HEK293 (cell line): Measurements from ENCODE around the gene AKNA.

Source experiments
- CTCF ChIP-seq: fragments of 450-650 bp; formaldehyde crosslinking; IDR thresholded peaks from 2 replicates; pipeline ENCODE4 v1.5.1; 2016; ENCODE audit warnings: missing biosample characterization, missing genetic modification characterization
- KLF1 ChIP-seq: fragments of 450-650 bp; formaldehyde crosslinking; IDR thresholded peaks from 2 replicates; pipeline ENCODE4 v1.5.1; 2016; ENCODE audit warnings: missing biosample characterization, missing genetic modification characterization
- TCF7L2 ChIP-seq: IDR thresholded peaks from 2 replicates; pipeline ENCODE4 v1.6.1; 2011; ENCODE audit warnings: low read depth, mild to moderate bottlenecking, inconsistent platforms, low read length, moderate library complexity, borderline replicate concordance
- YY1 ChIP-seq: fragments of 450-650 bp; formaldehyde crosslinking; IDR thresholded peaks from 2 replicates; pipeline ENCODE4 v1.5.1; 2018; ENCODE audit warnings: missing biosample characterization, missing genetic modification characterization
- ZNF24 ChIP-seq: fragments of 450-650 bp; formaldehyde crosslinking; IDR thresholded peaks from 2 replicates; pipeline ENCODE4 v1.5.1; 2016; ENCODE audit warnings: missing biosample characterization, missing genetic modification characterization
- ZNF311 ChIP-seq: fragments of 450-650 bp; formaldehyde crosslinking; IDR thresholded peaks from 2 replicates; pipeline ENCODE4 v1.5.1; 2017; ENCODE audit warnings: missing biosample characterization, missing genetic modification characterization, borderline replicate concordance
- ZNF629 ChIP-seq: fragments of 450-650 bp; formaldehyde crosslinking; IDR thresholded peaks from 2 replicates; pipeline ENCODE4 v1.5.1; 2017; ENCODE audit warnings: missing biosample characterization, missing genetic modification characterization

- TF ChIP-seq ZNF24 (tag by site-specific recombination) (no peak), CTCF (tag by site-specific recombination) (no peak), KLF1 (no peak), TCF7L2 (no peak), ZNF311 (no peak), YY1 (tag by site-specific recombination) (no peak), ZNF629 (tag by site-specific recombination) (no peak)
These were observed 50.9 kb downstream of the AKNA start for GRCh38 chr9:114336699-114337395.
